ENCODE results near the gene TAOK3. TPM values are rescaled to one million over a fixed set of nuclear protein-coding genes. Genes with fewer than 3 reads are reported as not detected.

TAOK3 gene
- total RNA-seq, 1 experiment from 2014 or later, result 5.5 TPM

- no peak for DNase-seq (ENCODE audit: low spot score)
Measured at GRCh38 chr12:118213452-118213851, 159.3 kb downstream of the TAOK3 start.

GRCh38 chr12:118212606-118213005, 160.1 kb downstream of the TAOK3 start:
- no peak for DNase-seq (ENCODE audit: low spot score)

- DNase-seq (ENCODE audit: low spot score), result no peak
Measured at GRCh38 chr12:118206107-118206412, 166.6 kb downstream of the TAOK3 start.

GRCh38 chr12:118193958-118194357, 178.7 kb downstream of the TAOK3 start:
- DNase-seq (ENCODE audit: low spot score), result no peak

- no peak for DNase-seq (ENCODE audit: low spot score)
Measured at GRCh38 chr12:118193477-118193876, 179.2 kb downstream of the TAOK3 start.

GRCh38 chr12:118190266-118190665, 182.4 kb downstream of the TAOK3 start:
- no peak for DNase-seq (ENCODE audit: low spot score)

GRCh38 chr12:118189741-118190191, 182.9 kb downstream of the TAOK3 start:
- no peak for DNase-seq (ENCODE audit: low spot score)

GRCh38 chr12:118188690-118189371, 183.9 kb downstream of the TAOK3 start:
- no peak for DNase-seq (ENCODE audit: low spot score)

GRCh38 chr12:118187751-118188435, 184.8 kb downstream of the TAOK3 start:
- DNase-seq (ENCODE audit: low spot score), result no peak

- no peak for DNase-seq (ENCODE audit: low spot score)
Measured at GRCh38 chr12:118185602-118186397, 186.9 kb downstream of the TAOK3 start.

- no peak for DNase-seq (ENCODE audit: low spot score)
Measured at GRCh38 chr12:118183711-118184110, 189.0 kb downstream of the TAOK3 start.

- no peak for DNase-seq (ENCODE audit: low spot score)
Measured at GRCh38 chr12:118183155-118183554, 189.6 kb downstream of the TAOK3 start.

- no peak for DNase-seq (ENCODE audit: low spot score)
Measured at GRCh38 chr12:118175823-118176447, 196.8 kb downstream of the TAOK3 start.

GRCh38 chr12:118166946-118167345, 205.8 kb downstream of the TAOK3 start:
- DNase-seq (ENCODE audit: low spot score), result no peak

- DNase-seq (ENCODE audit: low spot score), result peak; percentile 60
Measured at GRCh38 chr12:118164798-118165486, 207.8 kb downstream of the TAOK3 start.

GRCh38 chr12:118160536-118160935, 212.2 kb downstream of the TAOK3 start:
- no peak for DNase-seq (ENCODE audit: low spot score)

- no peak for DNase-seq (ENCODE audit: low spot score)
Measured at GRCh38 chr12:118151755-118152154, 221.0 kb downstream of the TAOK3 start.

- DNase-seq (ENCODE audit: low spot score), result no peak
Measured at GRCh38 chr12:118150625-118151024, 222.1 kb downstream of the TAOK3 start.

- no peak for DNase-seq (ENCODE audit: low spot score)
Measured at GRCh38 chr12:118148287-118148686, 224.4 kb downstream of the TAOK3 start.

- DNase-seq (ENCODE audit: low spot score), result no peak
Measured at GRCh38 chr12:118145798-118146156, 226.9 kb downstream of the TAOK3 start.

GRCh38 chr12:118145113-118145797, 227.5 kb downstream of the TAOK3 start:
- no peak for DNase-seq (ENCODE audit: low spot score)

Data from HT-29 (cell line).